Thyroid gland (tissue), 4 donors: ENCODE measurements around the gene BPIFB6.

Source experiments
- CTCF ChIP-seq, 6 experiments: fragments of 200-600 bp in 3 of 6; fragments of 450-650 bp in 3 of 6; sonication (generic) in 3 of 6; IDR thresholded peaks; one replicate each; pipeline ENCODE4 v1.5.1; 2016 to 2019; ENCODE audit warnings: antibody characterized with exemption in 6 of 6, mild to moderate bottlenecking in 2 of 6, inconsistent platforms in 1 of 6, moderate library complexity in 1 of 6
- POLR2A ChIP-seq, 2 donors: fragments of 450-650 bp; IDR thresholded peaks; one replicate each; pipeline ENCODE4 v1.6.1; 2017; ENCODE audit warnings: antibody characterized with exemption in 2 of 2, mild to moderate bottlenecking in 2 of 2, moderate library complexity in 1 of 2

GRCh38 chr20:32990426-32990825, 41.0 kb upstream of the BPIFB6 start:
- TF ChIP-seq POLR2A (IDR thresholded peaks at IDR 0.05) (no peak), CTCF (IDR thresholded peaks at IDR 0.05) (no peak)
